AG09319 (cell line): ENCODE measurements around the gene TFF3.
"Not testable (repeated sequence)": the region's sequence is repeated elsewhere in the genome, so short reads cannot be mapped to it uniquely, and the experiment has no call there.

Source experiments
- DNase-seq: peaks from one replicate; pipeline ENCODE4 v3.0.0-alpha.2; 2010; ENCODE audit warnings: low read depth; ENCODE audit errors: extremely low read depth
- TF ChIP-seq, protein P1 (sequence below): IDR thresholded peaks from 2 replicates; pipeline ENCODE4 v1.5.1; 2011; ENCODE audit warnings: low read depth, mild to moderate bottlenecking, inconsistent platforms, low read length, moderate library complexity

TFF3 gene

DNA sequence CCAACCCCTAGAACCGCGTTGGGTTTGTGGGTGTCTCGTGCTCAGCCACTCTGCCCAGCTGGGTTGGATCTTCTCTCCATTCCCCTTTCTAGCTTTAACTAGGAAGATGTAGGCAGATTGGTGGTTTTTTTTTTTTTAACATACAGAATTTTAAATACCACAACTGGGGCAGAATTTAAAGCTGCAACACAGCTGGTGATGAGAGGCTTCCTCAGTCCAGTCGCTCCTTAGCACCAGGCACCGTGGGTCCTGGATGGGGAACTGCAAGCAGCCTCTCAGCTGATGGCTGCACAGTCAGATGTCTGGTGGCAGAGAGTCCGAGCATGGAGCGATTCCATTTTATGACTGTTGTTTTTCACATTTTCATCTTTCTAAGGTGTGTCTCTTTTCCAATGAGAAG is 18.7 kb downstream of the TFF3 start:
- DNase-seq = no peak
- TF ChIP-seq, protein P1, sequence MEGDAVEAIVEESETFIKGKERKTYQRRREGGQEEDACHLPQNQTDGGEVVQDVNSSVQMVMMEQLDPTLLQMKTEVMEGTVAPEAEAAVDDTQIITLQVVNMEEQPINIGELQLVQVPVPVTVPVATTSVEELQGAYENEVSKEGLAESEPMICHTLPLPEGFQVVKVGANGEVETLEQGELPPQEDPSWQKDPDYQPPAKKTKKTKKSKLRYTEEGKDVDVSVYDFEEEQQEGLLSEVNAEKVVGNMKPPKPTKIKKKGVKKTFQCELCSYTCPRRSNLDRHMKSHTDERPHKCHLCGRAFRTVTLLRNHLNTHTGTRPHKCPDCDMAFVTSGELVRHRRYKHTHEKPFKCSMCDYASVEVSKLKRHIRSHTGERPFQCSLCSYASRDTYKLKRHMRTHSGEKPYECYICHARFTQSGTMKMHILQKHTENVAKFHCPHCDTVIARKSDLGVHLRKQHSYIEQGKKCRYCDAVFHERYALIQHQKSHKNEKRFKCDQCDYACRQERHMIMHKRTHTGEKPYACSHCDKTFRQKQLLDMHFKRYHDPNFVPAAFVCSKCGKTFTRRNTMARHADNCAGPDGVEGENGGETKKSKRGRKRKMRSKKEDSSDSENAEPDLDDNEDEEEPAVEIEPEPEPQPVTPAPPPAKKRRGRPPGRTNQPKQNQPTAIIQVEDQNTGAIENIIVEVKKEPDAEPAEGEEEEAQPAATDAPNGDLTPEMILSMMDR = no peak

GRCh38 chr21:42295845-42296244 is 19.4 kb downstream of the TFF3 start:
- TF ChIP-seq, protein P1 = no peak

GRCh38 chr21:42294273-42294880 is 20.8 kb downstream of the TFF3 start:
- TF ChIP-seq, protein P1 = no peak

More at GRCh38 chr21:42295845-42296244, 19.4 kb downstream of the TFF3 start:
- DNase-seq = no peak

DNA sequence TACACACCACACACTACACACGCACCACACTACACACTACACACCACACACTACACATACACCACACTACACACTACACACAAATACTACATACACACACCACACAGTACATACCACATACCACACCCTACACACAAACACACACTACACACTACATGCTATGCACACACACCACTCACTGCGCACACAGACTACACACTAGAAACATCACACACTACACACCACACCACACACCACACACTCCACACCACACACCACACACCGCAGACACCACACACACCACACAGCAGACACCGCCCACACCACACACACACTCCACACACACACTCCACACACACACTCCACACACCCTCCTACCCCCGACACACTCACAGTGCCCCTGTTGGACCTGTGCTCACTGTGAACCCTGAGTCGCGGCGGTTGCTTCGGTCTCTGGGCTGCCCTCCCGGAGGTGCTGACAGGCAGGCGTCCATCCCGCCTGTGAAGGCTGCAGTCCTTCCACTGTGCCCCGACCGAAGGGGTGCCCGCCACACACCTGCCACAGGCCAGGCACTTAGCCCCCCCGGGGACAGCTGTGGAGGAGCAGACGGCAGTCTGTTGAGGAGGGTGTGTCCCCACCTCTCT is 21.4 kb downstream of the TFF3 start:
- no peak for DNase-seq
- TF ChIP-seq, protein P1 = no peak

More at GRCh38 chr21:42294273-42294880, 20.8 kb downstream of the TFF3 start:
- DNase-seq = no peak

- DNase-seq = not testable (repeated sequence)
Observed at GRCh38 chr21:42292563-42293142, 22.6 kb downstream of the TFF3 start.

- TF ChIP-seq, protein P1 = no peak
- DNase-seq = no peak
Observed at GRCh38 chr21:42291751-42292562, 23.3 kb downstream of the TFF3 start.

GRCh38 chr21:42291003-42291750 is 24.0 kb downstream of the TFF3 start:
- DNase-seq = no peak
- TF ChIP-seq, protein P1 = no peak
